Activated naive CD8-positive, alpha-beta T cell treated with anti-CD3 and anti-CD28 coated beads, Interleukin-2, amount 50 U/mL, for 24 hours (primary cell): ENCODE results near the gene C9orf57.
"Not testable (repeated sequence)": the region's sequence is repeated elsewhere in the genome, so short reads cannot be mapped to it uniquely, and the experiment has no call there.

Experiments used
- ATAC-seq: fragments of 150-1000 bp; cut with Tn5 transposase; one replicate; pipeline ENCODE4 v1.10.0; 2021
- DNase-seq: peaks from one replicate; pipeline ENCODE4 v3.0.0; 2021
- H3K27ac Mint-ChIP-seq: one replicate; pipeline ENCODE4 v1.8.0; 2021; ENCODE audit warnings: mild to moderate bottlenecking, mixed read lengths
- H3K27me3 Mint-ChIP-seq: one replicate; pipeline ENCODE4 v1.8.0; 2021; ENCODE audit warnings: mixed read lengths
- H3K36me3 Mint-ChIP-seq: one replicate; pipeline ENCODE4 v1.8.0; 2021; ENCODE audit warnings: low read depth, mixed read lengths
- H3K4me1 Mint-ChIP-seq: one replicate; pipeline ENCODE4 v1.8.0; 2021; ENCODE audit warnings: mixed read lengths
- H3K4me3 Mint-ChIP-seq: one replicate; pipeline ENCODE4 v1.8.0; 2021; ENCODE audit warnings: mild to moderate bottlenecking, moderate library complexity, mixed read lengths
- H3K9me3 Mint-ChIP-seq: one replicate; pipeline ENCODE4 v1.8.0; 2021; ENCODE audit warnings: mixed read lengths

Gene C9orf57

GRCh38 chr9:72060513-72060912 is at the start of gene C9orf57:
Gene C9orf57, minus strand, starts transcription at chr9:72060613. Its CDS starts 1,282 bp downstream, at chr9:72059331.
- ATAC-seq (no peak), DNase-seq (no peak)
- Mint-ChIP-seq H3K36me3 (no peaks in the 10 kb centered on the region), H3K27ac (no peak within 1 kb of the TSS), H3K4me3 (no peak within 1 kb of the TSS), H3K27me3 (peaks cover 3% of the 10 kb centered on the region), H3K4me1 (no peaks in the 10 kb centered on the region), H3K9me3 (no peaks in the 10 kb centered on the region)

DNA sequence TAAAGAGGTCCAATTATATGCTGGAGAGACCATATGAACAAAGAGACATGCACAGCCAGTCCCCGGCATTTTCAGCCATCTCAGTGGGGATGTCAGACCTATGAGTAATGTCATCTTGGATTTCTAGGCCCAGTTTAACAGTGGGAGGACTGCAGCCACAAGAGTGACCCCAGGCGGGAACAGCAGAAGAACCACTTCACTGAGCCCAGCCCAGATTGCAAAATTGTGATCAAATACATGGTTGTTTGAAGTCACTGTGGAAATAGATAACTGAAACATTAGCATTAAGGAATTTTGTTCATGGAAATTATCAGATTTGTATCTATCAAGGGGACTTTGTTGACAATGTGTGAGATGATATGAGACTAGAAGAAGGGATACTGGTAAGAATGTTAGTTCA is 42.1 kb upstream of the C9orf57 start:
- no peaks in the 10 kb centered on the region for H3K36me3 Mint-ChIP-seq
- no peaks in the 10 kb centered on the region for H3K4me1 Mint-ChIP-seq
- H3K4me3 Mint-ChIP-seq: no peak overlapping the region
- H3K27ac Mint-ChIP-seq: no peak overlapping the region
- DNase-seq (no peak), ATAC-seq (no peak)
- no peaks in the 10 kb centered on the region for H3K27me3 Mint-ChIP-seq
- peaks cover 9% of the 10 kb centered on the region for H3K9me3 Mint-ChIP-seq

DNA sequence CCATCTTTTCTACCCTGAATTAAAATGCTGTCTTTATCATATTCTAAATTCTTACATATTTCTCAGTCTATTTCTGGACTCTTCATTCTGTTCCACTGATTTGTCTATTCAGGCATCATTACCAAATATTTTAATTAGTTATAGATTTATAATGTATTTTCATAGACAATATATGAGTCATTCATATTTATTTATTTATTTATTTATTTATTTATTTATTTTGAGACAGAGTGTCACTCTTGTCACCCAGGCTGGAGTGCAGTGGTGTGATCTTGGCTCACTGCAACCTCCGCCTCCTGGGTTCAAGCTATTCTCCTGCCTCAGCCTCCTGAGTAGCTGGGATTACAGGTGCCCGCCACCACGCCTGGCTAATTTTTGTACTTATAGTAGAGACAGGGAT is 35.1 kb upstream of the C9orf57 start:
- not testable (repeated sequence) for DNase-seq, H3K36me3 Mint-ChIP-seq, H3K9me3 Mint-ChIP-seq, ATAC-seq, H3K27ac Mint-ChIP-seq, H3K4me3 Mint-ChIP-seq, H3K27me3 Mint-ChIP-seq, H3K4me1 Mint-ChIP-seq

DNA sequence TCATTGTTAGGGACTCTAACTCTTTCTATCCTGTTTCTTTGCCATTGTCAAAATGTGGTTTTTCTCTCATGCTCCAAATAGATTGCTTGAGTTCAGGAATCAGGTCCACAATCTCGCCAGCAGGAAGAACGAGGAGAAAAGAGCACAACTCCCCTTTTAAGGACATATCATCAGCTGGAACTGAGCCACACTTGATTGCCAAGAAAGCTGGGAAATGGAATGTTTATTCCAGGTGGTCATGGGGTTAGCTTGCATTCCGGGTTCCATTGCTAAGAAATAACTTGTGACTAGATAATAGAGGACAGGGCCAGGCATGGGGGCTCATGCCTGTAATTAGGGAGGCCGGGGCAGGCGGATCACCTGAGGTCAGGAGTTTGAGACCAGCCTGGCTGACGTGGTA is 32.4 kb upstream of the C9orf57 start:
- peaks cover under 1% of the 10 kb centered on the region for H3K9me3 Mint-ChIP-seq

GRCh38 chr9:72089451-72090130 is 29.2 kb upstream of the C9orf57 start:
- no peak overlapping the region for H3K27ac Mint-ChIP-seq
- no peaks in the 10 kb centered on the region for H3K4me1 Mint-ChIP-seq
- DNase-seq (no peak), ATAC-seq (no peak)
- H3K4me3 Mint-ChIP-seq: no peak overlapping the region
- H3K9me3 Mint-ChIP-seq: peaks cover 4% of the 10 kb centered on the region
- no peaks in the 10 kb centered on the region for H3K36me3 Mint-ChIP-seq
- H3K27me3 Mint-ChIP-seq: no peaks in the 10 kb centered on the region

More for the DNA sequence above, 32.4 kb upstream of the C9orf57 start:
- Mint-ChIP-seq H3K36me3 (no peaks in the 10 kb centered on the region), H3K4me1 (no peaks in the 10 kb centered on the region), H3K27me3 (peaks cover 3% of the 10 kb centered on the region), H3K4me3 (no peak overlapping the region), H3K27ac (no peak overlapping the region)
- ATAC-seq: no peak
- no peak for DNase-seq

GRCh38 chr9:72082536-72082935 is 22.1 kb upstream of the C9orf57 start:
- Mint-ChIP-seq H3K4me1 (no peaks in the 10 kb centered on the region), H3K27ac (no peak overlapping the region), H3K4me3 (no peak overlapping the region), H3K36me3 (no peaks in the 10 kb centered on the region), H3K27me3 (peaks cover 7% of the 10 kb centered on the region), H3K9me3 (peaks cover 1% of the 10 kb centered on the region)
- DNase-seq: no peak
- no peak for ATAC-seq

GRCh38 chr9:72074666-72075065 is 14.3 kb upstream of the C9orf57 start:
- DNase-seq, H3K27ac Mint-ChIP-seq, ATAC-seq, H3K4me3 Mint-ChIP-seq, H3K4me1 Mint-ChIP-seq, H3K36me3 Mint-ChIP-seq, H3K9me3 Mint-ChIP-seq, H3K27me3 Mint-ChIP-seq: not testable (repeated sequence)

GRCh38 chr9:72065076-72065475 is 4.7 kb upstream of the C9orf57 start:
- DNase-seq: no peak

DNA sequence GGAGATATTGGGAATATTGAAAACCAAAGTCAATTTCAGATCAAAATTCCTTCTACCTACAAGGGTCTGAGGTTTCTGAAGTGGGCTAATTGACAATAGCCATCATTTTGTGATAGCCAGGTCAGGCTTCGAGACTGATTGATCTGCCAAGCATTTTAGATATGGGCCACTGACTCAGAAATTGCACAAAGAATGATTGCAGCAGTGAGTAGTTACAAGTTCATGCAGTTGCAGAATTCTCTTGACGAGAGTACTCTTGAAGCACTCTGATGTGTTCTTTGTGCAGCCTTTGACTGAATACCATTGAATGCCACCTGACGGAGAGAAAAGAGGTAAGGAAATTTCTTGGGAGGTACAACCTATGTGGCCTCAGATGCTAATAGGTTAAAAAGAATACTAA is 8.3 kb downstream of the C9orf57 start:
- Mint-ChIP-seq H3K36me3 (no peaks in the 10 kb centered on the region), H3K27ac (no peak overlapping the region), H3K9me3 (no peaks in the 10 kb centered on the region), H3K4me3 (no peak overlapping the region), H3K27me3 (no peaks in the 10 kb centered on the region), H3K4me1 (no peaks in the 10 kb centered on the region)
- DNase-seq: no peak
- ATAC-seq: no peak

More at GRCh38 chr9:72065076-72065475, 4.7 kb upstream of the C9orf57 start:
- Mint-ChIP-seq H3K27ac (no peak overlapping the region), H3K9me3 (peaks cover 5% of the 10 kb centered on the region), H3K36me3 (no peaks in the 10 kb centered on the region), H3K4me3 (no peak overlapping the region), H3K4me1 (no peaks in the 10 kb centered on the region), H3K27me3 (peaks cover 3% of the 10 kb centered on the region)
- no peak for ATAC-seq

DNA sequence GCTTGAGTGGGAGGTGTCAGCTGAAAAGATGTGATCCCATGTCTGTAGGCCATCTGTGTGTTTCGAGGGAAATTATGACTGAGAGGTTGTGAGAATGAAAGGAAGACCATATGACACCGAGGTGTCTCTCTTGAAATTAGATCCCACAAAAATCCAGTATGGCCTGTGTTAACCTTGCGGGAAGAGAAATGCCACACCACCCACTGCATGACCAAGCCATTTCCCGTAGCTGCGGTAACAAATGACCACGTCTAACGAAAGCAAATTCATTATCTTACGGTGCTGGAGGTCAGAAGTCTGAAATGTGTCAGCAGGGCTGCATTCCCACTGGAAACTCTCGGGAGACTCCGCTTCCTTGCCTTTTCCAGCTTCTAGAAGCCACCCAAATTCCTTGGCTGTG is 11.6 kb downstream of the C9orf57 start:
- Mint-ChIP-seq H3K36me3 (no peaks in the 10 kb centered on the region), H3K27ac (no peak overlapping the region), H3K4me3 (no peak overlapping the region), H3K4me1 (no peaks in the 10 kb centered on the region), H3K27me3 (peaks cover 2% of the 10 kb centered on the region), H3K9me3 (no peaks in the 10 kb centered on the region)
- no peak for DNase-seq
- ATAC-seq: no peak

- no peak for ATAC-seq
- DNase-seq: no peak
- H3K4me3 Mint-ChIP-seq: no peak overlapping the region
- no peaks in the 10 kb centered on the region for H3K36me3 Mint-ChIP-seq
- H3K27ac Mint-ChIP-seq: no peak overlapping the region
- H3K9me3 Mint-ChIP-seq: no peaks in the 10 kb centered on the region
- H3K4me1 Mint-ChIP-seq: no peaks in the 10 kb centered on the region
- peaks cover 6% of the 10 kb centered on the region for H3K27me3 Mint-ChIP-seq
Observed at GRCh38 chr9:72046630-72047456, 13.6 kb downstream of the C9orf57 start.

- Mint-ChIP-seq H3K36me3 (no peaks in the 10 kb centered on the region), H3K4me3 (no peak overlapping the region), H3K27ac (no peak overlapping the region), H3K4me1 (peaks cover 2% of the 10 kb centered on the region), H3K27me3 (peaks cover 9% of the 10 kb centered on the region), H3K9me3 (no peaks in the 10 kb centered on the region)
- no peak for ATAC-seq
- no peak for DNase-seq
Observed at GRCh38 chr9:72044095-72044494, 16.3 kb downstream of the C9orf57 start.

DNA sequence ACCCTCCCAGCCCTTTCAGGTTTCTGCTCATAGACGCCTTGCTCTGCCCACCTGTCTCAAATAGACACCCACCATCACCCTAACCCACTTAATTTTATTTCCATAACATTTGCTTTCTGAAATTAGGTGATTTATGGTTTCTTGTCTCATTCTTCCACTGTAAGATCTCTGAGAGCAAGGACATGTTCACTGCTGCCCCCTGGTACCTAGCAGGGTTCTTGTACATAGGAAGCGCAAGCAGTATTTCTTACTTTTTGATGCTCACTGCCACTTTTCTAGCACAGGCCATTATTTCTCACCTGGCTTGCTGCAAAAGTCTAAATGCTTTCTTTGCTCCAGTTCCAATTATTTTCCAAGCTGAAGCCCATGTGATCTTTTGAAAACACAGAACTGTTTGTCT is 16.8 kb downstream of the C9orf57 start:
- H3K27me3 Mint-ChIP-seq: peaks cover 11% of the 10 kb centered on the region
- DNase-seq (no peak), ATAC-seq (no peak)
- H3K36me3 Mint-ChIP-seq: no peaks in the 10 kb centered on the region
- no peak overlapping the region for H3K4me3 Mint-ChIP-seq
- peaks cover 4% of the 10 kb centered on the region for H3K4me1 Mint-ChIP-seq
- H3K27ac Mint-ChIP-seq: no peak overlapping the region
- no peaks in the 10 kb centered on the region for H3K9me3 Mint-ChIP-seq

DNA sequence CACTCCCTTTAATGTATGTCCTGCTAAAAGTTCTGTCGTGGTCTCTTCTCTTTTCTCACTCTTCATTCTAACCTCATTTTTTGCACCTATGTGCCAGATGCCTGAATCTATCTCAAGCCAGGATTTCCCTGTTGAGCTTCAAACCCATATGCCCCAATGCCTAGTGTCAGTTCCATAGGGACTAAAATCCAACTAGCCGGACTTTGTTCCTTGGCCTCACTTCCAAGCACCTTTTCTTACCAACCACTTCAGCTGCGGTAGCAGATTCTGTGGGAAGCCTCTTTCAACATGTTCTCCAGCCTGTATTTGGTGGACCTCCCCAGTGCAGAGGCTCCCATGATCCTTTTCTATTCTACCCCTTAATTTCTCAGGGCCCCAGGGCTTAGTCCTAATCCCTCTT is 17.5 kb downstream of the C9orf57 start:
- no peak for ATAC-seq

DNA sequence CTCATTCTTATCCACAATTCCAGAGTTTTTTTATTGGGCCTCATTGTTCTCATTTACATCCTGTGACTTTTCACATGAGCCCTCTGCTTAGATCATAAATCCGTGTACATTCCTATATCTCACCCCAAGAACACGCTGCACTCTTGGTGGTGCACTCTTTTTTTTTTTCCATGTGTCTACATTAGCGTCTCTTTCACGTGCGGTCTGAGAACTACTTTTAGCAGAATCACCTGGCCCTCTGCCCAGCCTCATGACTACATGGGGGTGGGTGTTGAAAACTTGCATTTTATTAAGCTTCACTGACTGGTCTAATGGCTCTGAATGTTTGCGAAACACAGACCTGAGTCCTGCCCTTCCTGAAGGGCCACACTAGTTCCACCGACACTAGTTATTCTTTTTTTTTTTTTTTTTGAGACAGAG is 18.6 kb downstream of the C9orf57 start:
- DNase-seq: no peak
- ATAC-seq: no peak
- Mint-ChIP-seq H3K4me1 (peaks cover 4% of the 10 kb centered on the region), H3K9me3 (no peaks in the 10 kb centered on the region), H3K27me3 (peaks cover 11% of the 10 kb centered on the region), H3K27ac (no peak overlapping the region), H3K36me3 (no peaks in the 10 kb centered on the region), H3K4me3 (no peak overlapping the region)

More for the DNA sequence above, 17.5 kb downstream of the C9orf57 start:
- peaks cover 11% of the 10 kb centered on the region for H3K27me3 Mint-ChIP-seq
- no peak for DNase-seq
- no peak overlapping the region for H3K4me3 Mint-ChIP-seq
- peaks cover 4% of the 10 kb centered on the region for H3K4me1 Mint-ChIP-seq
- no peaks in the 10 kb centered on the region for H3K36me3 Mint-ChIP-seq
- H3K9me3 Mint-ChIP-seq: no peaks in the 10 kb centered on the region
- H3K27ac Mint-ChIP-seq: no peak overlapping the region
